A549 (cell line): ENCODE measurements around the gene MAGI2.

Source experiments
- EP300 ChIP-seq, 2 experiments: fragments of >200 bp; sonication (Bioruptor Twin); formaldehyde crosslinking; IDR thresholded peaks; 2 replicates in 1 of 2; 3 replicates in 1 of 2; pipeline ENCODE4 v1.6.1; 2016 to 2017
- HOXB5 ChIP-seq: fragments of 250-450 bp; sonication (Bioruptor Pico); IDR thresholded peaks from 2 replicates; pipeline ENCODE4 v1.5.0; 2020; ENCODE audit warnings: mild to moderate bottlenecking, moderate library complexity
- RCOR1 ChIP-seq: fragments of 150-350 bp; IDR thresholded peaks from 2 replicates; pipeline ENCODE4 v1.6.1; 2014; ENCODE audit warnings: antibody characterized with exemption, low read length, low read depth

GRCh38 chr7:79212334-79212733 is 241.1 kb downstream of the MAGI2 start:
- no peak for TF ChIP-seq HOXB5 (CRISPR knock-in tag)
- TF ChIP-seq RCOR1, result no peak
- TF ChIP-seq EP300 (IDR thresholded peaks at IDR 0.05), result no peak
